Activated CD8-positive, alpha-beta memory T cell treated with anti-CD3 and anti-CD28 coated beads for 48 hours (primary cell): ENCODE data around the gene COTL1.
"Not testable (repeated sequence)": the region's sequence is repeated elsewhere in the genome, so short reads cannot be mapped to it uniquely, and the experiment has no call there.

Experiments
- DNase-seq, 3 experiments: peaks; one replicate each; pipeline ENCODE4 v3.0.0-alpha.2; 2020; ENCODE audit warnings: low read depth in 2 of 3, low spot score in 2 of 3

Gene COTL1

DNA sequence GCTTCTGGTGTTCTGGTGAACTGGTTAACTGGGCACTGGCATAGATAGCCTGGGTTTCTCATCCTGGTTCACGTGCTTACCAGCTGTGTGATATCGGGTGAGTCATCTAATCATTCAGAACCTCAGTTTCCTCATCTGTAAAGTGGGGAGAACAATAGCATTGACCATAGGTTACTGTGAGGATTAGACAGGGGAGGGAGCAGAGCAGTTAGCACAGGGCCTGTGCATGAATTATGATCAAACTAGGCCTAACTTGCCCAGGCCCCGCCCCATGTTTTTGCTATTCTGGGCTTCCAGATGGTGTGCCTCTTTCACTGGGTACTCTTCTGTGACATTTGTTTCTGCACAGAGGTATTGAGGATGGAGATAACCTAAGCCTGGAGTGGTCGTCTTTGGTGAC lies 25.8 kb upstream of the COTL1 start:
- no peak for DNase-seq

- DNase-seq: no peak
These were observed 25.3 kb upstream of the COTL1 start for GRCh38 chr16:84643180-84643583.

- no peak for DNase-seq
These were observed 23.9 kb upstream of the COTL1 start for GRCh38 chr16:84641643-84642358.

DNA sequence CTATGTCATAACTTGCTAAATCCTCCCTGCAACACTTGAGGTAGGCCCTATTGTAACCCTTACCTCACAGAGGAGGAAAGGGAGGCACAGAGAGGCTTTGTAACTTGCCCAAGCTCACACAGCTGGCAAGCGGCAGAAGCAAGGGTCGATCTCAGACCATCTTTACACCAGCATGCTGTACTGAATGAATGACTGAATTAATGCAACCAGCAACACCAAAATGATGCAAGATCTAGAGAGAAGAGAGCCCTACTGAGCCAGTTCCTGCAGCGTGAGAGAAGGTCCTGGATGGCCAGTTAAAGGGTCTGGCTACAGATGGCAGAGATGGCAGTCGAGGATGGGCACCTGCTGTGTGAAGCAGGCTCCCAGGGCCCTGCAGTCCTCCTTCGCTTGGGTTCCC lies 22.3 kb upstream of the COTL1 start:
- no peak for DNase-seq

GRCh38 chr16:84638231-84638806 lies 20.4 kb upstream of the COTL1 start:
- no peak for DNase-seq

- no peak for DNase-seq
These were observed 19.8 kb upstream of the COTL1 start for GRCh38 chr16:84637709-84638108.

- no peak for DNase-seq
These were observed 17.8 kb upstream of the COTL1 start for GRCh38 chr16:84635702-84636101.

GRCh38 chr16:84633622-84634021 lies 15.7 kb upstream of the COTL1 start:
- DNase-seq: no peak

DNA sequence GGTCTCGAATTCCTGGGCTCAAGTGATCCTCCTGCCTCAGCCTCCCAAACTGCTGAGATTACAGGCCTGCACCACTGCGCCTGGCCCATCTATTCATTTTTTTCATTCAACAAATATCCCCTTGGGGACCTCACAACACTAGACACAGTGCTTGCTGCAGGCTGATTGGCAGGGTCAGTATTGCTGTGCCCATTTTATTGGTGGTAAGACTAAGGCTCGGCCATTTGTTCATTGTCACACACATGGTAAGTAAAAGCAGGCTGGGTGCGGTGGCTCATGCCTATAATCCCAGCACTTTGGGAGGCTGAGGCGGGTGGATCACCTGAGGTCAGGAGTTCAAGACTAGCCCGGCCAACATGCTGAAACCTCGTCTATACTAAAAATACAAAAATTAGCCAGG lies 15.0 kb upstream of the COTL1 start:
- not testable (repeated sequence) for DNase-seq

GRCh38 chr16:84631886-84632285 lies 14.0 kb upstream of the COTL1 start:
- no peak for DNase-seq

DNA sequence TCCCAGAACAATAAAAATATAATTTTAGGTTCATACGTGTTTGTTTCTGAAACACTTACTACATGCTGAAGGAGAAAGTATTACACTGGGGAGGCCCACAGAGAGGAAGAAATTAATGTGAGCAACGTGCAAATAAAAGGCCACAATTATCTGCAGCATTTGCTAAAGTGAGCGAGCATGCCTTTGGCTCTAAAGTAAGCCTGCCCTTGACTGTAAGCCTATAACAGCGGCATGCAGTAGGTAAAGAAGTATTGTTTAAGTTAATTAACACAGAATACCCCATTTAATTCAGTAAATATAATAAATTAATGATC lies 13.2 kb upstream of the COTL1 start:
- no peak for DNase-seq

GRCh38 chr16:84630446-84631152 lies 12.7 kb upstream of the COTL1 start:
- no peak for DNase-seq

GRCh38 chr16:84630009-84630408 lies 12.1 kb upstream of the COTL1 start:
- DNase-seq: no peak

- no peak for DNase-seq
These were observed 11.7 kb upstream of the COTL1 start for GRCh38 chr16:84629580-84629979.

GRCh38 chr16:84628226-84628731 lies 10.4 kb upstream of the COTL1 start:
- DNase-seq: no peak

DNA sequence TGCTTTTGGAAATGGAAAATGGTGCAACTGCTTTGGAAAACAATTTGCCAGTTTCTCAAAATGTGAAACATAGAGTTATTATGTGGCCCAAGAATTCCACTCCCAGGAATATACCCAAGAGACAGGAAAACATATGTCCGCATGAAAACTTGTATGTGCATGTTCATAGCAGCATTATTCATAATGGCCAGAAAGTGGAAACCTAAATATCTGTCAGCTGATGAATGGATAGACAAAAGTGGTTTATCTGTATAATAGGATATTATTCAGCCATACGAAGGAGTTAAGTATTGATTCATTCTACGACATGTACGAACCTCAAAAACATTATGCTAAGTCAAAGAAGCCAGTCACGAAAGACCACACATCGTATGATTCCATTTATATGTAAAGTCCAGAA lies 7.7 kb upstream of the COTL1 start:
- no peak for DNase-seq

GRCh38 chr16:84620913-84621312 lies 3.0 kb upstream of the COTL1 start:
- not testable (repeated sequence) for DNase-seq

GRCh38 chr16:84618581-84619460 lies 943 bp upstream of the COTL1 start:
- DNase-seq: no peak

- DNase-seq: no peak
These were observed 662 bp downstream of the COTL1 start for GRCh38 chr16:84617041-84617790.

DNA sequence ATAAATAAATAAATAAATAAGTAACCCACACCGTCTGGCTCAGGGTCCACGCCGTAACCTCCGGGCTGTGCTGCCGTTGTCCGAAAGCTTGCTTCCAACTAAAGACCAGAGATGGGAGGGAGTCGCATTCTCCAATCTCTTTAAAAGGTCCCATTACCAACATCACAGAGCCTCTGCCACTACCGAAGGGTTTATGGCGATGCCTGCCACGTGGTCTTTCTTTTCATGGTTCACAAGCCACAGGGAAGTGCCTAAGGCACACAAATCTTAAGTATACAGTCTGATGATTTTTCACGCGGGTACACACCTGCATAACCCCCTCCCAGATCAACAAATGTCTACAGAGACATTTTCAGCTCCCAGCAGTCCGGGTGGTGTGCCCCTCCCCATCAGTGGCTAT lies 1.4 kb downstream of the COTL1 start:
- DNase-seq: no peak
